IPS-NIHi7 (cell line): ENCODE results near the gene PLXNC1.

Source experiments
- DNase-seq: peaks from one replicate; pipeline ENCODE4 v3.0.0; 2012; ENCODE audit warnings: mixed read lengths; ENCODE audit errors: extremely low spot score

Gene PLXNC1

DNA sequence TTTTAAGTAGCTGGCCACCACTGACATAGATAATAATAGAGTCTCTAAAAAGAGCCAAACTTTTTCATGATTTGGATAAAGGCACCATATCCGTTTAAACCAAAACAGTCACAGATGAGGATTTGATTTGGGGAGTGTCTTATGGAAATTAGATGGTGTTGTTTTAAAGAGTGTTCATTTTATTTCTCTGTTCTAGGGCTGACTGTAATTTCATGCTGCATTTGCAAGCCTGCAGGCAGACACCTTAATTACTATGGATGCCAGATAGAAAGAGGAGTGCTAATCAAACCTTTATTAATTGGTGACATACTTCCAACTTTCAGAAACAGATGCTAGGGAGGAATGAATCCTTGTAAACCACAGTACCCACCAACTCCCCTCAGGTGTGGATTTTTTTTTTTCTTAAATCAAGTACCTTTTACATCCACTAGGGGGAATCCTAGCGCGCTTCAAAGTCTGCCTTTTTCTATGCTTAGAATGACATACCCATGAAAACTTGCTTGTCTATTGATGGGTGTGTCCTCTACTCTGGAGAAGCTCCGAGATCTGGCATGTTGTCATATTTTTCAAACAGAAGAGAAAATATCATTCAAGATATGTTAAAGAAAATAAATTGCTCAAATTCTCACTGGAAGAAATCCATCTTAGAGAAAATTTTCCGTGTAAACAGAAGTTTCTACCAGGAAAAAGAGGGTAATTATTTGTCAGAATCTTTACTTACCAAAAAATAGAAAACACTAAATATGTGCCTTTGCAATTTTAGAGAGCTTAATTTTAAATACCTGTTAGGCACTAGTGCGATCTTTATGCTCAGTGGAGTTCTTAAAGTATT lies 14.2 kb upstream of the PLXNC1 start:
- peak; percentile 50 for DNase-seq

DNA sequence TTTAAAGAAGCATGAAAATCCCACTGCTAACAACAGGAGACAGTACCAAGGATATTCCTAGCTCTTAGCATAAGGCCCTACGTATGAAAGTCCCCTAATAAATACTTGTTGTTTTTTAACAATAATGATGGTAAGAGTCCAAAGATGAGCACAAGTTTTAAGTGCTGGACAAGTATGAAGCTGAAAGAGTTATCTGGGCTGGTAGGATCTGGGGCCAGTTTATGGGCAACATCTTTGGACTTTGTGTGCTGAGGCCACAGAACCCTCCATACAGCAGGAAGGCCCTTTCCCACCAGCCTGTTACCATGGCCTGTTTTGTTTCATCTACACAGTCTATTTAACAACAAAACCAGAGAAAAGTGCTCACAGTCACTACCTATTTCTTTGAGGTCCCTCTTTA lies 12.5 kb upstream of the PLXNC1 start:
- no peak for DNase-seq

DNA sequence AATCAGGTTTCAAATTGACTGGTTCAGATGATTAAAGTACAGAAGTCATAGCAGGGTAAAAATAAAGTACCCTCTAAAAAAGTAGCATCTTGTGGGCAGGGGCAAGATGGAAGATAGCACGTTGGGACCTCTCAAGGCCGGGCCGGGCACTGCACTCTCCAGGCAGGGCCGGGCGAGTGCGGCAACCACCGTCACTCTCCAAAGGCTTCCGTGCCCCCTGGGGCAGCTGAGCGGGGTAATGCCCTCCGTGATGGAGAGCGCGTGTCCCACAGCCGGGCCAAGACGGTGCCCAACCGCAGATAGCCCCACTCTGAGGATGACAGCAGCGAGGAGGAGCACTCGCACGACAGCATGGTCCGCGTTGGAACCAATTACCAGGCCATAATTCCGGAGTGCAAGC lies 8.6 kb upstream of the PLXNC1 start:
- DNase-seq, result no peak

DNA sequence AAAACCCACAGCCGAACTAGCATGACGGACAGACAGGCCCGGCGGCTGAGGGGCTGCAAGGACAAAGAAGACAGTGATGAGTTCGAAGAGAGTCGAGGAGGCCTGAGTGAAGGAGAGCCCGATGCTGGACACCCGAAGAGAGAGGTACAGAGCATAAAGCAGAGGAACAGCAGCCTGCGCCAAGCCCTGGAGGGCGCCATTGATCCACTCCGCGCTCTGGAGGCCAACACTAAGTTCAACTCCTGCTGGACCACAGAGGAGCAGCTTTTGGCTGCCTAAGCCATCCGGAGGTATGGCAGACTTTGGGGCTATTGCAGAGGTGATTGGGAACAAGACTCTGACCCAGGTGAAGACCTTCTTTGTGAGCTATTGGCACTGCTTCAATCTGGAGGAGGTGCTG lies 7.8 kb upstream of the PLXNC1 start:
- DNase-seq, result peak; percentile 76

DNA sequence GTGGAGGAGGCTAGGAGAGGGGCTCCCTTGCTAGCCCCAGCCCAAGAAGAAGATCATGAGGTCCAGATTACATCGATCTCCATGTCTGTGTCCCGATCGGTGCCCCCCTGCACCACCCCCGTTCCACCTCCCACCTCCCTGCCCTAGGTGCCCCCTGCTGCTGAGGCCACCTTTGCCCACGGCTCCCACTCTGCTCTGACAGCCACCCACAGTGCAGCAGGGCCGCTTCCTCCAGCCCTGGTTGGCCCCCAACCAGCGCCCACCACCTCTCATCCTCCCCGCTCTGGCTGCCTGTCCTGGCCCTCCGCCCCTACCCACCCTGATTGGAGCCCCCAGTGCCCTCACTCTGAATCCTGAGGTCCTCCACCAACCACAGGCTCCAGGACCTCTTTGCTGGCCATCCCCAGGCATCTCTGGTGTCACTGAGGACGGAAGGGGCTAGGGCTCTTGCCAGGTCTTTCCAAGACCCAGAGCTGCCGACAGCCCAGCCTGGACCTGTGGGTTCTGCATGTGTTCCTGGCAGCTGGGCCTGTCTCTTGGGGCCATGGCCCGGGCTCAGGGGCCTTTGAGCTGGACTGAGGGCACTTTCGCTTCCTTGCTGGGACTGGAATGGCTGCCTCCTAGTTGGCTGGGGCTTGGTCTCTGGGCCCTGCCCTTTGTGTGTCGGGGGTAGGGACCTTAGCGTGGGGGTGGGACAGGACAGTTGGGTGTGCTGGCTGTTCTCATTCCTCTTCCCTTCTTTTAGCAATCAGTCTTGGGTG lies 7.2 kb upstream of the PLXNC1 start:
- DNase-seq, result no peak

DNA sequence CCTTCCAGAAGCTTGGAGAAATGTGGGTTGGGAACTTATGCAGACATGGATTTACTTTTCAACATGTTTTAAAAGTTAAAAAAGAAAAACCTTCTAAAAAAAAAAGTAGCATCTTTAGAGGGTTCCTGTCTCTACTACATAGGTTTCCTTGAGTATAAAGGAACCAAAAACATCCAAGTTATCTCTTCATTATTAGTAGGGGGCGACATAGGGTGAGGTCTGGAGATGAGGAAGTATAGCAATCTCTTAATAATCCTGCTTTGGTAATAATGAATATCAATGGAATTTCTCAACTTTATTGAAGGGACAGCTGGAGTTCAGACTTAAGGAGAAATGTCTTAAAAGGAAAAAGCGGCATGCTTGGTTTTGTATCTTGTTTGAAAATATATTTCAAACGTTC lies 6.5 kb upstream of the PLXNC1 start:
- no peak for DNase-seq

DNA sequence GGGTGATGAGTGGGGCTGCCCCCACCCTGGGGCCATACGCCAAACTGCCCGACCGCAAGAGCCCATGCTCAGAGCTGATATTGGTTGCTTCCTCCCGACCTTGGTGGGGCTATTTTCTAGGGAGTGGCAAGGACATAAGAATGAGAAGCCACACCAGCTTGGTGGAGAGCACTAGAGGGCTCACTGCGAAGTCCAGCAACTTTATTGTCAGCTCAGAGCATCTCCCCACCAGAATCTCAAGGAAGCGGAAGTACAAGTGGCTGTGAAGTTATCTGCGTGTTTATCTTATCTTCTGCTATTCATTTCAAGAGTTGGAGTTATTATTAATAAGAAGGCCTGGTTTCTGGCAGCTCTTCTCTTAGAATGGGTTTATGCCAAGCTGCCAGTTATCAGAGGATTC lies 4.9 kb upstream of the PLXNC1 start:
- DNase-seq, result no peak

DNA sequence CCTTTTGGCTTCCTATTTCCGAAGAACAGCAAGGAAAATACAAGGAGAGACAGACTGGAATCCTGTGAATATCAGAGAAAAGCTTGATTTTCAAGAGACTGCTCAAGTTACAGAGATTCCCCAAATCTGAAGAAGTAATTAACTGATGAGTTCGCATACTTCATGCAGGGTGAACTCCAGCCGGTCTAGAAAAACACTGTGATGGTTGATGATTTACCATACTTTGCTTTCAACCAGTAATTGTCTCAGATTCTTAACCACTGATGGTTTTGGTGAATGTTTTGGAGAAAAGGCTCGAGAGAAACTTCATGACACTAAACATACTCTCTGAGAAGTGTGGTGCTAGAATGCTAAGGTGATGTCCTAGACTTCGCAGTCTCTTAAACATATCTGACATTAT lies 4.4 kb upstream of the PLXNC1 start:
- DNase-seq, result no peak

DNA sequence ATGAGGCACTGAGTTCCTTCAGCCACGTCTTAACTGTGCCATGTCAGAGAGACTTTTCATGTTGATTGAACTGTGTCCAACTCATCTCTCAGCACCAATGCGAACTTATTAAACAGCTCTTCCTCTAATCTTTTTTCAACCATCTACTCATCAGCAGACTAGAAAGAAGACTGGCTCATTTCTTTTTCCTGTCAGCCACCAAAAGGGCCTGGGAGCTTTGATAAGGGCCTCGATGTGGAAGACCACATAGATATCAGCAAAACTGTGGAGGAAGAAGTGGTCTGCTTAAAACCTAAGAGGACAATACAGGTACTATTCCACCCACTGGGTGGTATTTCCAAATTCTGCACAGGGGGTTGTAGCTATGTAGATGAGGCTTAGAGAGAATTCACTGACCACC lies 3.6 kb upstream of the PLXNC1 start:
- DNase-seq, result no peak

DNA sequence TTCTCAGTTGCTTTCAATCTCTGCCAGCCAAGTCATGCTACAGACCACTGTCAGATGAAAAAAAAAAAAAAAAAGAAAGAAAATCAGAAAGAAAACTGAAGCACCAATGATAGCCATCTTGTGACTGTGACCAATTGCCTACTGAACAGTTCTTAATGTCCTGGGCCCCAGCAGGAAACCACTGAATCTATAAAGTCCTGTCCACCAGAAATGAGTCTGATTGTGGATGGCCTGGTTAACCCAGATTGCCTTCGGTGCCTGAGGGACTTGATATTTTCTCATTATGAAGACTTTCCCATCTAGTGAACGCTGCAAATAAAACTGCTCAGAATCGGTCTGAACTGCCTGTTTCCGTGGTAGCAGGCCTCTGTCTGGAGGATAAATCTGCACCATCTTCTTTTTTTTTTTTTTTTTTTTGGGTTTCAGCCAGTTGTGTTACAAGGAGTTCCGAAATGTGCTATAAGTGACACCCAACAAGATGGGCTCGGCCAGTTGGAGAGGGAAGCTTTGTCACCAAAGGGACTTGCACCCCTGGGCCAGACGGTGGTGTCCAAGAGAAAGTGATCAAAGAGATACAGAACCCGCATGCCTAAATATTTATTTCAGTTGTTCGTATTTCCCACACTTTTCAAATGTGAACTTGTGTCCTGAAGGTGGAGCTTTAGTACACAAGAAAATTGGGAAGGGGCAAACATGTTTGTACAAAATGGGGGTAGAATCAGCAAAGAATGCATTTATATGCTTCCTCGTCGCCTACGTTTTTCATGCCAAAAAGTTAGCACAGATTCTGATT lies 3.0 kb upstream of the PLXNC1 start:
- DNase-seq, result no peak

DNA sequence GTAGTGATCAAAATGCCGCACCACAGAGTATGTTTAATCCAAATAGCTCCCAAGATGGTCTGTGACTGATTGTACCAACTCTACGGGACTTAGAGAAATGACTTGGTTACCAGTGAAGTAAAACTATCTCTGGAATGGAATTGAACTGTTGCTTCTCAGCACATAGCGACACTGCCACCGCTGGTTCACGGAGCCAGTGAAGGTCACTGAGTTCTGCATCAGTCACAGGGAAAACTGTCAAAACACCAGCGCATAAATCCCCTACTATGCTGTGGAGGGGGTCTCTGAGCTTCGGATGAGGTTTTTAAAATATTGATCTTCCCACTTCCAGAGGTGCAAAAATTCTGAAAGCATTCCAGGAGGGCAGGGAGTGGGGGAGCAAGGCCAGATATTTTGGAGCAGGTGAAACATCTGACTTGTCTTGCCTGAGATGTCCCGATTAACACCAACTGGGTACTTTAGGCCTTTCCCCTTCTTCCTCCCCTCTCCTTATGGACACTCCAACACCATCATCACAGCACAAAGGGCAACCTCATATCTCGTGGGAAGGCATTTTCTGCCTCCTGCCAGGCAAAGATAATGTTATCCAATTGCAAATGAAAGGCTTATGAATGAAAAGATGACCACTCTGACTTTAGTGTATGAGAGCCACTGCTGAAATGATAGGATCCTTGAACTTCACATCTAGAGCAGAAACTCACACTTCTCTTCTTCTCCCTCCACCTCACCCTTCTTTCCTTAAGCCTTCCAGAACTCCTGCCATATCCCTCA lies 2.0 kb upstream of the PLXNC1 start:
- DNase-seq, result no peak

DNA sequence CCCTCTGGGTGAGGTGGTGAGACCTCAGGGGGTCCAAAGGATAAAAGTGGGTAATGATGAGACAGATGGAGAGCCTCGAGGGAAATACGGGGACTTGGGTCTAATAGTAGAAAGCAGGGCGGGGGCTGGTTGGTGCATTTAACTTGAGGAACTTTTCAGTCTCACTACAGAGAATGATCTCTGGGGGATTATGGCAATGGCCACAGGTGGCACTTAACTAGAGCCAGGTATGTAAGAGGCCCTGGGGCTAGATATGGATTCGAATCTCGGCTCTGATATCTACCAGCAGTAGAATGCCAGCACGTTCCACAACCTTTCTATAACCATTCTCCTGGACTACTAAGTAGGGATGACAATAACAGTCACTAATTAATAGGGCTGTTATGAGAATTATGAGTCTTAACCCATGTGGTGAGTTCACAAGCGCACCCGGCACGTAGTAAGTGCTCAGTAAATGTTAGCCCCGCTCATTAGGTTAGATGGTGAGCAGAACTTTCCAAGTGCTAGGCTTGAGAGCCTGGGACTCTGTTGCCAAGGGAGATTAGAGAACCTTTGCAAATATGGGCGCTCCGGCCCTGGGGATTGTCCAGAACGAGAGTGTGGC lies 888 bp upstream of the PLXNC1 start:
- no peak for DNase-seq

DNA sequence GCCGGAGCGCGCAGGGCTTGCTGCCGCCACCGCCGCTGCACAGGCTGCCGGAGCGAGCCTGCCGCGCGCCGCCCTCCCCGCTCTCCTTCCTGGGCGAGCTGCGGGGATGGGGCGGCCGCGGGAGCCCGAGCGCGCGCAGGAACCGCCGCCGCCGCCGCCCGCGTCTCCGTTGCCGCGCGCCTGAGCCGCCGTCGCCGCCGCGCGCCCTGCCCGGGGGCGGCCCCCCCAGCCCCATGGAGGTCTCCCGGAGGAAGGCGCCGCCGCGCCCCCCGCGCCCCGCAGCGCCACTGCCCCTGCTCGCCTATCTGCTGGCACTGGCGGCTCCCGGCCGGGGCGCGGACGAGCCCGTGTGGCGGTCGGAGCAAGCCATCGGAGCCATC lies 352 bp downstream of the PLXNC1 start:
- DNase-seq, result no peak

DNA sequence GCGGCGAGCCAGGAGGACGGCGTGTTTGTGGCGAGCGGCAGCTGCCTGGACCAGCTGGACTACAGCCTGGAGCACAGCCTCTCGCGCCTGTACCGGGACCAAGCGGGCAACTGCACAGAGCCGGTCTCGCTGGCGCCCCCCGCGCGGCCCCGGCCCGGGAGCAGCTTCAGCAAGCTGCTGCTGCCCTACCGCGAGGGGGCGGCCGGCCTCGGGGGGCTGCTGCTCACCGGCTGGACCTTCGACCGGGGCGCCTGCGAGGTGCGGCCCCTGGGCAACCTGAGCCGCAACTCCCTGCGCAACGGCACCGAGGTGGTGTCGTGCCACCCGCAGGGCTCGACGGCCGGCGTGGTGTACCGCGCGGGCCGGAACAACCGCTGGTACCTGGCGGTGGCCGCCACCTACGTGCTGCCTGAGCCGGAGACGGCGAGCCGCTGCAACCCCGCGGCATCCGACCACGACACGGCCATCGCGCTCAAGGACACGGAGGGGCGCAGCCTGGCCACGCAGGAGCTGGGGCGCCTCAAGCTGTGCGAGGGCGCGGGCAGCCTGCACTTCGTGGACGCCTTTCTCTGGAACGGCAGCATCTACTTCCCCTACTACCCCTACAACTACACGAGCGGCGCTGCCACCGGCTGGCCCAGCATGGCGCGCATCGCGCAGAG lies 873 bp downstream of the PLXNC1 start:
- peak; percentile 70 for DNase-seq

DNA sequence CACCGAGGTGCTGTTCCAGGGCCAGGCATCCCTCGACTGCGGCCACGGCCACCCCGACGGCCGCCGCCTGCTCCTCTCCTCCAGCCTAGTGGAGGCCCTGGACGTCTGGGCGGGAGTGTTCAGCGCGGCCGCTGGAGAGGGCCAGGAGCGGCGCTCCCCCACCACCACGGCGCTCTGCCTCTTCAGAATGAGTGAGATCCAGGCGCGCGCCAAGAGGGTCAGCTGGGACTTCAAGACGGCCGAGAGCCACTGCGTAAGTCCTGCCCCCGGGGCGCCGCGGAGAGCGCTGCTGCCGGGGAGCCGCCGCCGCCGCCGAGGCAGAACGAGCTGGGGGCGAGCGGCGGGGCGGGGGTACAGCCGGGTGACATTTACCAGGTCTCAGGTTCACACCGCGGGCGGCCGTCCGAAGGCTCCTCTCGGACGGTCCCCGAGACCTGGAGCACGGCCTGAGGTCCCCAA lies 1.4 kb downstream of the PLXNC1 start:
- DNase-seq, result peak; percentile 42

DNA sequence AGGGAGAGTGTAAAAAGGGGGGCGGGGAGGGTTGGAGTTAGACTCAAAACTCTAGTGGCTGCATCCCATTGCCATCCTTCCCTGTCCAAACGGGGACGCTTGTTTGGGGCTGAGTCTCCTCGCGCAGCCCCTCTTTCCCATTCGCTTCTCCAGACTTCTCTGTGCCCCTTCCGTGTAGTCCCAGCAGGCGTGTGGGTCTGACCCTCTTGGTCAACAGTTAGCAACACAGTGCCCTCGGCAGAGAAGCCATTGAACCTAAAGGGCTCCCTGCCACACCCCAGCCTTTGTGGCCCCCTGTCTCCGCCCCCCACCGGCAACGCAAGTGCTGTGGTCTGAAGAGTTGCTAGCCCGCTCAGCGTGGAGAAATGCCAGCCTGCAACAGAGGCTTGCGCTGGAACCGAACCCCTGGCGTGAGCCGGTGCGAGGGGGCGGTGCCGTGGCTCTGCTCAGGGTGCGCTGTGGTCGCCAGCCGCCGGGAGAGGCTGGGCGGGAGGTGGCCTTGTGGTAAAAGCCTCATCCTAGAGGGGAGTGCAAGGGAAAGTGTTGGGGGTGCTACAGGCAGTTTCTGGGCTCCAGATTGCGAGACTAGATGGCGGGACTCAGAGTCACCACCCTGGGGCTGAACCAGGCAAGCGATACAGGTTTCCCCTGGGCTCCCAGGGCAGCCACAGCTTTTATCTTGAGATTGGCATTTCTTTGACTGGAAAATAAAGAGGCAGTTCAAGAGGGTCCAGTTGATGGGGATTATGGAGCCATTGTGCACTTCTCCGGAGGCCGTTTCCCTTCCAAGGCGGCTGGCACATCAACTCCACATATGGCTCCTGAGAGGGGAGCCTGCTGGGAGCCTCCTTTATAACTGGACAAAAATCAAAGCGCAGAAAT lies 2.1 kb downstream of the PLXNC1 start:
- peak; percentile 38 for DNase-seq

DNA sequence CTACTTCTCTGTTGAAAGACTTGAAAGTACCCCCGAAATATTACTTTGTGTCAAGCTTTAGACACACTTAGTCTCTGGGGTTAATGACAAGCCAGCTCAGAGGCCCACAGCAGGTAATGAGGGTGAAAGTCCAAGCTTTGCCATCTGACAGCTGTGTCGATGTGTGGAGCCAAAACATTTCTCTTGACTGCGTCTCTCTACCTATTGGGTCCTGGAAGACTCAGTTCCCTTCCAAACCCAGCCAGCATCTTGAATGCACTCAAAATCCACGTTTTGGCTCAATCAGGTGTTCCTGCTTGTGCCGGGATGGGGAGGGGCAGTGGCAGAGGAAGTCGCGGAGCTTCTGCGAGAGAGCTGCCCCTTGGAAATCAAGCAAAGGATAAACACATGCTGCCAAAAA lies 3.2 kb downstream of the PLXNC1 start:
- DNase-seq, result no peak

DNA sequence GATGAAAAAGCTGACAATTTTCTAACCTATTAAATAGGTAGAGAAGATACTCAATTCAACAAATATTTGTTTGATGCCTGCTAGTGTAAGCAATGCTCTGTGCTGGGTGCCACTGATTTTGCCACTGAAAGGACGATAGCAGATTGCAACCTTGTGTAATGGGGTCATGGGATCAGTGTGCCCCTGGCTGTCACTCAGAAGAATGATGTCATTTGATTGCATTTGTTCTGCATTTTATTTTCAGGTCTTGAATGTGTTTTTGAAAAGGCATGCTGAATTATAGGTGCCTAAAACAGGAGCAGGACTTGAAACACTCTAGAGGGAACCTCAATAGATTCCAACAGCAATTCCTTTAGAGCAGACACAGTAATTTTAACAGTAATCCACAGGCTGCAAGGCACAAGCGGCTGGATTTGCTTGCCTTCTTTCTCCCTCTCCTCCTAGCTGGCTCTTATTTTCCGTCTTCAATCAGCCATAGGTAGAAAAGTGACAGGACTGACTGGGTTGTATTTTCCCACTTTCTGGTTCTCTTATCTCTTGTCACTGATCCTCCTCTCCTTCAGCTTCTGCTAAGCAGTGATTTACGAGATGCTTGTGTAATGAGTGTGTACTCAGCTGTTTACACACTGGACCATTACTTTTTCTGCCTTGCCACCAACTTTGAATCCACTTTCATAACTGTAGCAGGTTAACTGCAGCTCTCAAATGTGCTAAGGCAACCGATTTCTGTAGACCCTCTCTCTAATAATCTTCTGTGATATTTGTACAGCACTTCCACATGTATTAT lies 4.1 kb downstream of the PLXNC1 start:
- no peak for DNase-seq

DNA sequence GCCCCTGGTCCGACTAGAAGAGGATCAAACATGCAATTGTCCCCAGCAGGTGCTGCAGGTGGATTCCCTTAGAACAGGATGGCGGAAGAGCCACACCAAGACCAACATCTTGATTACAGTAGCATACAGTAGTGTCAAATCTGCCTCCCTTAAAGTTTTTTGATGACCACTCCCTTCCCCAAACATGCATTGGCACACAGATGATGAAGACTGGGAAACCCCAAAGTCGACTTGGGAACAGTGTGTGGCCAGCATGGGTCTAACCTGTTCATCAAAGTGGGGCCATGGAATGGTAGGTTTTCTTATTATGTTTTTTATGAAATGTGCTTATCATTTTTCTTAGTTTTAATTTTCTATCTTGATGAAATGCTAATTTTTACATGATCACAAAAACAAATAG lies 8.8 kb downstream of the PLXNC1 start:
- DNase-seq, result no peak
